C4-2B (cell line): ENCODE measurements around the gene GALNT7.

ENCODE experiments used
- H3K27ac ChIP-seq: fragments of 450-650 bp; 2 replicates; pipeline ENCODE4 v1.5.1; 2017
- ZFX ChIP-seq: fragments of 450-650 bp; IDR thresholded peaks from 2 replicates; pipeline ENCODE4 v1.6.1; 2017
- TF ChIP-seq, protein P1 (sequence below): fragments of 450-650 bp; conservative IDR thresholded peaks from 2 replicates; pipeline ENCODE4 v1.5.1; 2017; ENCODE audit warnings: mild to moderate bottlenecking

Gene GALNT7

DNA sequence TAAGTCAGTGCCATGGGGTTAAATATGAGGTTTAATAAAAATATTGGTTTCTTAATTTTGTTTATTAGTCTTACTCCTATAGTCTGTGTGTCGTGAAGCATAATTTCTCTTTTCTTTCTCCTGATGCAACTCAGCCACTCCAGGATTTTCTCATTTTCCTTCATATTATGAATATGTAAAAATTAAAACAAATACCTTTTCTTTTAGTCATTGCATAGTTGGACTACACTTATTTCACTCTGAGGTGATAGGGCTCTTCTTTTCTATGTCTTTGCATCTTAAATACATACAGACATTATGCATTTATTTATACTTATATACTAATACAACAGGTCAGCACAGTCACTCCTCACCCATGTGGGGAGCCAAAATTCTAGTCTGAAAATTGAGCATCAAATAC, 19.1 kb downstream of the GALNT7 start:
- H3K27ac ChIP-seq: no peak overlapping the region
- no peak for TF ChIP-seq ZFX
- TF ChIP-seq, protein P1, sequence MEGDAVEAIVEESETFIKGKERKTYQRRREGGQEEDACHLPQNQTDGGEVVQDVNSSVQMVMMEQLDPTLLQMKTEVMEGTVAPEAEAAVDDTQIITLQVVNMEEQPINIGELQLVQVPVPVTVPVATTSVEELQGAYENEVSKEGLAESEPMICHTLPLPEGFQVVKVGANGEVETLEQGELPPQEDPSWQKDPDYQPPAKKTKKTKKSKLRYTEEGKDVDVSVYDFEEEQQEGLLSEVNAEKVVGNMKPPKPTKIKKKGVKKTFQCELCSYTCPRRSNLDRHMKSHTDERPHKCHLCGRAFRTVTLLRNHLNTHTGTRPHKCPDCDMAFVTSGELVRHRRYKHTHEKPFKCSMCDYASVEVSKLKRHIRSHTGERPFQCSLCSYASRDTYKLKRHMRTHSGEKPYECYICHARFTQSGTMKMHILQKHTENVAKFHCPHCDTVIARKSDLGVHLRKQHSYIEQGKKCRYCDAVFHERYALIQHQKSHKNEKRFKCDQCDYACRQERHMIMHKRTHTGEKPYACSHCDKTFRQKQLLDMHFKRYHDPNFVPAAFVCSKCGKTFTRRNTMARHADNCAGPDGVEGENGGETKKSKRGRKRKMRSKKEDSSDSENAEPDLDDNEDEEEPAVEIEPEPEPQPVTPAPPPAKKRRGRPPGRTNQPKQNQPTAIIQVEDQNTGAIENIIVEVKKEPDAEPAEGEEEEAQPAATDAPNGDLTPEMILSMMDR: no peak

DNA sequence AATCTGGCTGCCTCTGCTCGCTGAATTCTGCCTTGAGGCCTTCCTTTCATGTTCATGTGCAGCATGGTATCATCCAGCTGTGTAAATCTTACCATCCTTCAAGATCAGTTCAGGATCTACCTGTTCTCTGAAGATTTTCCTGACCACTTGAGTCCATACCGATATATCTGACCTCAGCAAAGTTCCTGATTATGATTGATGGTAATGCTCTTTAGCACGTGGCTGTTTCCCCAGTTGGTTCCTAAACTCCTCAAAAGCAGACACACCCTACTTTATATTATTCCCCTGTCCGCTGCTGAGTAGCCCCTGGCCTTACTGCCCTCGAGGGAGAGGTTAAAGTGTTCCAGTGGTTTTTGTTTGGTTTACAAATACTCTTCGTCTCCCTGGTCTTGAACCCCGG, 20.0 kb downstream of the GALNT7 start:
- TF ChIP-seq, protein P1: no peak
- no peak for TF ChIP-seq ZFX
- no peak overlapping the region; the same call in 1 of the 2 replicates for H3K27ac ChIP-seq

DNA sequence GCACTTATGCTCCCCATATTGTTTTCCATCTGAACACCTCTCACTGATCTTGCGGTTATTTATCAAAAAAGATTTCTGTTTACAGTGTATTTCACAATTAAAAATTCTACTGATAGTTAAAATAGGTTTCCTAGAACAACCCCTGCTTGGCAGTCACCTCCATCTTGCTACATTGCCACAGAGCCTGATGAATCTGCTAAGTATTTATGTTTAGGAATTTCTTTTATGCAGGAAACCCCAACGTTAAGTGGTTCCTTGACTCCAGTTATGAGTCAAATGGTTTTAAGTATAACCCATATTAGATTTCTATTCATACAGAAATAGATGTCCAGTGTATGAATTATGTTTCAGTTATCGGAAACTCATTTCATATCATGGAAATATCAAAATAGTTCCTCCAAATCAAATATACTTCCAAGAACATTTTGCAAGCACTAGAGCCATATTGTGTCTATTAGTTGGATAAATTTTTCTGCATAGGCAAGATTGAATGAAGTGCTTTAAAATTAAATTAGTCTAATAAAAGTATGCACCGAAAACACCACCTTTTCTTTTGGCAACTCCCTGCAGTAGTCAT, 20.6 kb downstream of the GALNT7 start:
- H3K27ac ChIP-seq: no peak overlapping the region
- no peak for TF ChIP-seq ZFX
- TF ChIP-seq, protein P1: no peak

DNA sequence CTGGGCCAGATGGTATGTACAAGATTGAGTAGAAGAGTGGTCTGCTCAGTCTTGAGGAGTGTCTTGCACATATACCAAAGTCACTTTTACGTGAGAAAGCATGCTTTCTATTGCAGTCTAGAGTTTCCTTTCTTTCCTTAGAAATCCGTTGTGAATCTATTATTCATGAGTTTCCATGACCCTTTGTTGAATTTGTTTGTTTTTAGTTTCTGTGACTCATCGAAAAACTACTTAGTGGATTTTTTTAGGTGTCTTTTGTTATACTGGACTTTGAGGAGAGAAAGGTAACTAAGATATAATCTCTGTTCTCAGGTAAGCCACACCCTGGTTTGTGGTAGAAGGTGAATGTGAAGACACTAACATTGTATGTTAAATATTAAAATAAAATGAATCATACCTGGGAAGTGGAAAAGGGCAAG, 23.0 kb downstream of the GALNT7 start:
- no peak overlapping the region for H3K27ac ChIP-seq
- TF ChIP-seq ZFX: no peak
- TF ChIP-seq, protein P1: no peak

DNA sequence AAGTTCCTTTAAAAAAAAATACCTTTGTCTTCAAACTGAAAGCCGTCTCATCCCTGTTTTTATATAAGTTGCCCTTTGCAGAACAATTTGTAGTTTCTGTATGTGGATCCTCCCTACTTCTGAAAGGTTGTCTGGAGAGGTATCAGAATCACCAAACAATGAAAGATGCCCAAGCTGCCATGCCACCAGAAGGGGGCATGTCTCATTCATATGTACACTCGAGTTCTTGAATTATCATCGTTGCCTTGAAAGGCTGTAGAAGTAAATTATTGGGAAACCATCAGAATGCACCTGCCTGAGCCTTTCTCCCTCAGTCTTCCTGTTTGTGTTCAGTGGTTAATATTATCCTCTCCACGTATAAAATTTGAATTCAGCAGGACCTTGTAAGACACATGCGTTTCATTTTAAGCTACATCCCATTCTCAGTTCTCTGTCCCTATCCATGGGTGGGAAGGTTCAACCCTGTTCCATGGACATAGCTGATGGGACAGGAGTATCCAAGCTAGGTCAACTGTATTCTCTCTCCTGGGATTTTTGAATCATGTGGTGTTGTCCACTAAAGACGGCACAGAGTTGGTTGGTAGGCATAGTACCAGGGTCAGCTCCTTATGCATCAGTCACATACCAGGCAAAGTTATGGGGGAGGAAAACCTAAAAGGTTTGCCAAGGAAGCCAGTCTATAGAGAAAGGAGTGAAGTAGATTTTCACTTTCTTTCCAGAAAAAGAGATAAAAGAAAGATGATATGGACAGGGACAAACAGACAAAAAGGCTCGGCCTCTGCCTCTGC, 24.0 kb downstream of the GALNT7 start:
- H3K27ac ChIP-seq: no peak overlapping the region
- TF ChIP-seq, protein P1: peak; percentile 9; the same call in 1 of the 2 replicates
- no peak for TF ChIP-seq ZFX

DNA sequence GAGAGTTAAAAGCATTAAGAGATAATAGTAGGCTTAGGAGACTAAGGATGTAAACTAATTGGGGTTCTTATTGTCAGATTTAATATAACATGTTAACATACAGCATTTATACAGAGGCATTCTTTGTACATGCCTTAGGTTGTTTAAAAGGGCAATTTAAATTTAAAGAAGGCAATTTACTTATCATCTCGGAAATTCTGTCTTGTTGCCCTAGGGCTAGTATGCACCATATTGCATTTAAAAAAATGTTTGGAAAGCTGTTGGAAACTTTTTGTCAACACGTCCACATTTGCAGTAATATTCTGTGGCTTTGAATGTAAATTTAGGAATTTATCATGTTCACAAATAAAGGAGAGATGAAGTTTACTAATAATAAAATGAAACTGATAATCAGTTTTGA, 25.5 kb downstream of the GALNT7 start:
- TF ChIP-seq, protein P1: no peak
- no peak for TF ChIP-seq ZFX
- H3K27ac ChIP-seq: no peak overlapping the region

DNA sequence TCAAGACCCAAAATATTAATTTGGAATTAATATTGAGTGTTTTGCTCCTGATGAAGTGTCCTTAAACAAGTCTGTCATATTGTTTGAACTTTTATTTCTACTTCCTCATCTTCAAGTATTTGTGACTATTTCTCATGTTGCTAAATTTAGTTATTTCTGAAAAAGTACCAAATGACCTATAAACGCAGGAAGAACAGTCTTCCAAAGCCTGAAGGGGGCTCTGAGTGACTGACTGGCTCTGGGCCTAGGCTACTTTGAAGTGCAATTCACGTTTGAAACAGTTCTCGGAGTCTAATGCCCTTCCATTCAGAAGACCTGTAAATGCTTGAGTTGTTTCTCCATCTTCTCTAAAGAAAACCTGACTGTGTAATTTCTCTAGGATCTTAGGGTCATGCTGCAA, 26.5 kb downstream of the GALNT7 start:
- no peak for TF ChIP-seq ZFX
- TF ChIP-seq, protein P1: no peak
- no peak overlapping the region for H3K27ac ChIP-seq
